CD4-positive, alpha-beta T cell treated with Interleukin-17A for 1 hour (primary cell): Measurements from ENCODE around the gene CNPY1.

Experiments
- DNase-seq: peaks from one replicate; pipeline ENCODE4 v3.0.0-alpha.2; 2020

The CNPY1 gene

DNA sequence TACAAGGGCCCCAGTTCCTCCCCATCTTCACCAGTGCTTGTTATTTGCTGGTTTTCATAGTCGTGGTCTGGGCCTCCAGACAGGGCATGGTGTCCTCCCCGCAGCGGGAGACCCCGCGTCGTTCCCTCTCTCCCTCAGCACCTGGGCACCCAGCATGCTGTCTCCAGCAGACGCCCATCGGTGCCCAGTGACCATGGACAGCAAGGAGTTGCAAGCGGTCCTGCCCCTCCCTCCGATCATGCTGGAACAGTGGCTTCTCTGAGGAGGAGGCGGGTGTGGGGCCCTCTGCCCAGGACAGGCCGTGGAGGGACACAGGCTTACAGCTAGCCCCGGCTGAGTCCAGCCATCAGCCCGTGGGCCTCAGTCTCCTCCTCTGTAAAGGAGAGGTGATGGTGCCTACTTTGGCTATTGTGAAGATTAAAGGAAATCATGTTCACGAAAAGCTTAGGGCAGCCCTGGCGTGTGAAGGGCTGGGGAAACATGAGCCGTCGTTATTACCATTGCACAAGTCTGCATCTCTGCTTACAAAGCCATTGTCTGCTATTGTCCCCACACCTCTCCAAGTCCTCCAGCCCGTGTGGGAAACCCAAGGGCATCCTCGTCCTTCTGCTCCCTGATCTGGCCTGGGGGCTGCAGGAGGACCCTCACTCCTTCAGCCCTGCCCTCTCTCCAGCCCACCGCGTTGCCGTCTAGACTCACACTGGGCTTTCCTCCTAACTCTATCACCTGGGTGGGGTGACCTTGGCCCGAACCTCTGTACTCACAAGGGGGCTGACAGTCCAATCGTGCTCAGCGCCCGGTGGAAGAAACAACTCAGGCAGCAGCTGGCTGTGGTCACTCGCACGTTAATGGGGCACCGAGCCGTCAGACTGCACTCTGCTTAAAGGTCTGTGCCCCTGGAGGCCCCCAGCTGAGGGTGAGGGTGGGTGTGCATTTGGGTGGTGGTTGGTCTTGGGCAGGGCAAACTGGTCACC lies 58.6 kb downstream of the CNPY1 start:
- no peak for DNase-seq

DNA sequence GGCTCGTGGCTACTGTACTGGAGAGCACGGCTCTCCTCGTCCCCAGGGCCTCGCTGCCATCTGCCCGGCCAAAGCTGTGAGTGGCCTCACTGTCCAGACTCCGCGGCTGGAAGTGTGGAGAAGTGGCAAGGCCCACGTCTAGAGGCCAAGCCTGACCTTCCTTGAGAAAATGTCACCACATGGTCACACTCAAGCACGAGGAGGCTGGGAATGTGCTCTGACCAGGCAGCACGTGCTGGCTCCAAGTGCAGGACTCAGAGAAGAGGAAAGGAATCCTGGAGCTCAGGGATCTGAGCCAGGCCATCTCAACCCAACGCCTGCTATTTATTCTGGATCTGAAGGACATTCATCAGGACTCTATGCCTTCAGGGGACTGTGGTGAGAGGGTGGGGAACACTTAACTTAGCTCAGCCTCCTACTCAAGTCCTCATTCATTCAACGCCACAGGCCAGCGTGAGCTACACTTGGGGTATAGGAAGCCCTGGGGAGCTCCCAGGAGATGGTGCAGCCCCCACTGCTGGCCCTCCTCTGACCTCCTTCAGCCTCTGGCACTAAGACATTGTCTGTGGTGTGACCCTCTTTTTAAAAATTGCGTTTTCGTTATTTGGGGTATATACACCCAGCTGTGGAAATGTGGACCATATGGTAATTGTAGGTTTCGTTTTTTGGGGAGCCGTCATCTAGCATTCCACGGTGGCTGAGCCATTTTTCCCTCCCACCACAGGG lies 59.4 kb downstream of the CNPY1 start:
- DNase-seq, result no peak

DNA sequence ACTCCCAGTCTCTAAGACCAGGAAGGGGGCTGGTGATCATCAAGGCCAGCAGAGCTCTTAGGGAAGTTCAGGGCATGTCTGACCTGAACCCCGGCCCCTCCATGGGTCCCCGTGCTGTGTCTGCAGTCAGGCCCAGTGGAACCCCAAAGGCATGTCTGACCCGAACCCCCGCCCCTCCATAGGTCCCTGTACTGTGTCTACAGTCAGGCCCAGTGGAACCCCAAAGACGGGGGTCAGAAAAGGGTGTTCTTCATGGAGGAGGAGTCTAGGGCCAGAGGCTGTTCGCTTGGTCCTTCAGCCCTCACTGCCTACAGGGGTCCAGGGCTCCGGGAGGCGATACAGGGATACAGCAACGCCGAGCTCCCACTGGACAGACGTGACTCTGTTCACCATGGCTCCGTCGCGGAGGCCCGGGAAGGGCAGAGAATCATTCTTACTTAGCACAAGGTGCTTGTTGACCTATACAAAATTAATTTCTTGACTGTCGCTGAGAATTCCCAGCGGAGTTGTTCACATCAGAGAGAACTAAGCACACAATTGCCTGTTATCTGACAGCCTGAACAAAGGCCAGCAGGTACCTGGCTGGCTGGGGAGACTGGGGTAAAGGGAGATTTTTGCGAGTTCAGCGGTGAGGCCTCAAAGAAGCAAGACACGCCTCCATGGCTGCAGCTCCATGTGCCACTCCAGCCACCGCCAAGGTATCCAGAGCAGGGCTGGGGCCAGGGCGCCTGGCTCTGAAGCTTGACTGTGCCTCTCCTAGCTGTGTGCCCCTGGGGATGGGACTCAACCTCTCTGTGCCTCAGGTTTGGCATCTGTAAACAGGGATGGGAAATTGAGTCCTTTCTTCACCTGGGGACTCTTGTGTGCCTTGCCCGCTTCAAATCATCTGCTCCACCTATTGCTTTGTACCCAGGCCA lies 61.6 kb downstream of the CNPY1 start:
- no peak for DNase-seq

DNA sequence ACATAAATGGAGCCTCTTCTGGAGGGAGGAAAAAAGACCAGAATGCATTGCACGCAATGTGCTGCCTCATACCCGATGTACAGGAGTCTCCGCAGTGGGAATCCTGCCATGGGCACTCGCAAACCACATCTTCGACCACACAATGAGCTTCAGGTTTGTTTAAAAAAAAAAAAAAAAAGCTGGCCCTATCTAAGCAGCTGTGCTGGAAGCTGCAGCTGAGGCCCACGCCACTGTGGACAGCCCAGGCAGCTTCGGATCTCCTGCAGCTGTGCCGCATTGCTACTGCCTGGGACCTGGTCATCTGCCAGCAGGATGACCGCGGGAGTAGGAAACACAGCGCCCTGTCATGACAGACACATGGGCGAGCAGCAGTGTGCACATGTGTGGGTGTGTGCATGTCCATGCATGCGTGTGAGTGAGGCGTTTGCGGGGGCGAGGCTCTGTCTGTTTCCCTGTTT lies 62.5 kb downstream of the CNPY1 start:
- DNase-seq, result no peak

DNA sequence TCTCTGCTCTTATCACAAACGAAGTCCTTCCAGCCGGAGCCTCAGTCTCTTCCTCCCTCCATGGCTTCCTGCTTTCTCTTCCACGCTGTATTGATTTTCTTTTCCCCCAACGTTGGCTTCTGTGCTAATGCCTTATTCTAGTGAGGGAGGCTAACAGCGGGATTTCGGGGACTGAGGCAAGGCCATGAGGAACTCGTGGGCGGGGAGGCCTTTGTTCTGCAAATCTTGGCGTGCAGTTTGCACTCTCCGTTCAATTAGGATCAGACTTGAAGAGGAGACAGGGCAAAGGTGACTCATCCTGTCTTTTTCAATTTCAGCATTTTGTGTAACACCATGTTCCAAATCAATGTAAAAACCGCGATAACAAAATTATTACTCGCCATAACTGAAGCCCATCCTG lies 63.1 kb downstream of the CNPY1 start:
- no peak for DNase-seq

DNA sequence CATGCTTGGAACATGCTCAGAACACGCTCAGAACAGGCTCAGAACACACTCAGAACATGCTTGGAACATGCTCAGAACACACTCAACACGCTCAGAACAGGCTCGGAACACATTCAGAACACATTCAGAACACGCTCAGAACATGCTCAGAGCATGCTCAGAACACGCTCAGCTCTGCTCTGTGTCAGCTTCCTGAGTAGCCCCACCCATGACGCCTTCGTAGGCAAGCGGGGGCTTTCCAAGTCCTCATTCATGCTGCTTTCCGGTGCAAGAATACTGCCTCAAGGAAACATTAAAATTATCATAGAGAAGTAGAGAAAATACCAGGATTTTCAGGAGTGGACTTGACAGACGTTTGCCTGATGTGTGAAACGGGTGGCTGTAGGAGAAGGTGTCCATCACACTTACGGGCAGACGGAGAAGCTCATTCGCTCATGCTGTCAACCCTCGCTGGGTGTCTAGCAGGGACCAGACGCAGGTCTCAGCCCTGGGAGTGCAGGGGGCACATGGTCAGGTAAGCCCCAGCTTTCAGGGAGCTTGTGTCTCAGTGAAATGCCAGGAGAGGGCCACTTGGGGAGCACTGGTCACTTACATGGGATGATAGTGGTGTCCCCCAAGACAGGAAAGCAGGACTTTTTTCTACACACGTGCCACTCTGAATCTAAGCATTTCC lies 63.7 kb downstream of the CNPY1 start:
- DNase-seq, result no peak

DNA sequence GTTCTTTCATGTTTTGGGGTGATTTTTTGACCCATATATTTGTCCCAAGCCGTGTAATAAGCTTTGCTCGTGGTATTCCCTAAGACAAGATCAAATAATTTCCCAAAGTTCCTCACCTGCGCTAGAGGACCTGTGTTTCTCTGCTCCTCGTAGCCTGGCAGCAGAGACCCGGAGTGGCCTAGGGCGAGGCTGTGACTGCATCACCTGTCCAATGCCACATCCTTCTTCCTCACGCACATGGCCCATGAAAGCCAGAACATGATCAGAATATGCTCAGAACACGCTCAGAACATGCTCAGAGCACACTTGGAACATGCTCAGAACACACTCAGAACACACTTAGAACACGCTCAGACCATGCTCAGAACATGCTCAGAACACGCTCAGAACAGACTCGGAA lies 64.6 kb downstream of the CNPY1 start:
- no peak for DNase-seq

DNA sequence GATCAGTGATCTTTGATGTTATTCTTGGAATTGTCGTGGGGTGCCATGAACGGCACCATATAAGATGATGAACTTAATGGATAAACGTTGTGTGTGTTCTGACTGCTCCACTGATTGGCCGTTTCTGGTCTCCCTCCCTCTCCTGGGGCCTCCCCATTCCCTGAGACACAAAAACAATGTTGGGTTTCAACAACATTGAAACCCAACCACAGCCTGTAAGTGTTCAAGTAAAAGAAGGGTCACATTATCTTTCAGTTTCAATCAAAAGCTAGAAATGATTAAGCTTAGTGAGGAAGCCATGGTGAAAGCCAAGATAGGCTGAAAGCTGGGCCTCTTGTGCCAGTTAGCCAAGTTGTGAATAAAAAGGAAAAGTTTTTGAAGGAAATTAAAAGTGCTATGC lies 68.9 kb downstream of the CNPY1 start:
- no peak for DNase-seq

DNA sequence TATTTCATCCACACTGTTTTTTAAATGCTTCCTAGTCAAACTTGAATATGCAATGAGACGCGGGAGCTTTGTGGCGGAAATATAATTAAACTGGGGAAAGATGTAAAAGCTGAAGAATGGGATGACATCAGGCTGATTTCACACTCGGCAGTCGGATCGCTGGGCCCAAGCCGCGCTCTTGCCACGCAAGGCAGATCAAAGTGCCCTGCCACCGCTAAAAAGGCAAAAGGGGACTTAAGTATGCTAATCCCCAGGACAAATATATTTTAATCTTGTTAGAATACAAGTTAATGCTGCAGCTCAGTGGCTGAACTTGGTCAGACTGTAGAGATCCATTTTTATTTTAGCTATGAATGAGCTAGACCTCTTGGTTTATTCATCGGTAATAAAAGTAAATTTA lies 74.6 kb downstream of the CNPY1 start:
- DNase-seq, result no peak

DNA sequence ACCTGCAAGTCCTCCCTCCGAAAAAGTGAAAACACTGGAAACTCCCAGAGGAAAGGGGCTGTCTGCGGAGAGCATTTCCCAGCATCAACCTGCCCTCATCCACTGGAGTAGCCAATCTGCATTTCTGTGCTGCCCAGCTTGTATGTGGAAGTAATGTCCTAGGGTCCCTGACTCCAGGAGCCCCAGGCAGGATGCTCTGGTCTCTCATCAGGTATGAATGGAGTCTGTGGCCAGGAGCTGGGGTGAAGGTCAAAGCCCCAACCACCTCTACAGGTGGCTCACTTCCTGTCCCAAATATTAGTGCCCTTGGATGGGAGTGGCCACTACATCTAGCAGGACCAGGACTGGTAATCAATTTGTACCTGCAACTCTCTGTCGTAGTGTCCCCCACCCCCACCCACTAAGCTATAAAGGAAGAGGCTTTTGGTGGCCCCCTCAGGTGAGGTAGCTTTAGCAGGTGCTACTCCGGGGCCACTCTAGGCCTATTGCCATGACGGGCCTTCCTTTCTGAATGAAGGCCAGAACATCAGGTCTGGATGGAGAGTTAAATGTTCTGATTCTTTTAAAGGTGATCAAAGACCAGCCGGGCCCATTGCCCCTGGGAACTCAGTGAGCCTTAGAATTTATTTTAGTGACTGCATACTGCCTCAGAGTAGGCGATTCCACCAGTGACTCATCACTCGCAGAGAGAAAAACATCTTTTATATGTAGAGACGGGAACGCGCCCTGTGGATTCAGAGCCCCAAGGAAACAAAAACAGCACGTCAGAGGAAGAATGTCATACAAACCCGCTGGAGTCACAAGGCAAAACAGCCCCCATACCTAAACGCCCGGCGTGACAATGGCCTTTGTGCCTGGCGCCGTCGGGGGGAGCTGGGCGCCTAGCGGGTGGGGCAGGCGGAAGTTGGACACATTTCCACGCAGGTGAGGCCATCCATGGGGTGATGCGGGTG lies 75.4 kb downstream of the CNPY1 start:
- DNase-seq, result no peak

DNA sequence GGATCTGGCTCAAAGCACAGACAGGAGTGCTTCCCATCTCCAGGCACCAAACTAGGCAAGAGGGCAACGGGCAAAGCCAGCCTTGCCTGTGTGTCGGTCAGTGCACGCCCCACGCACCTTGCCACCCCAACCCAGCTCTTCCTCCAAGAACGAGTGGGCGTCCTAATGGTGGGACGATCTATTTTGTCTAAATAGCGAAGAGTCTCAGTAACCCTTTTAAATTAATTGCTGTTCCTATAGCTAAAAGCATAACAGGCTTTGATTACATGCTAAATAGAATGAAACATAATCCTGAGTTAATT lies 76.2 kb downstream of the CNPY1 start:
- DNase-seq, result no peak

DNA sequence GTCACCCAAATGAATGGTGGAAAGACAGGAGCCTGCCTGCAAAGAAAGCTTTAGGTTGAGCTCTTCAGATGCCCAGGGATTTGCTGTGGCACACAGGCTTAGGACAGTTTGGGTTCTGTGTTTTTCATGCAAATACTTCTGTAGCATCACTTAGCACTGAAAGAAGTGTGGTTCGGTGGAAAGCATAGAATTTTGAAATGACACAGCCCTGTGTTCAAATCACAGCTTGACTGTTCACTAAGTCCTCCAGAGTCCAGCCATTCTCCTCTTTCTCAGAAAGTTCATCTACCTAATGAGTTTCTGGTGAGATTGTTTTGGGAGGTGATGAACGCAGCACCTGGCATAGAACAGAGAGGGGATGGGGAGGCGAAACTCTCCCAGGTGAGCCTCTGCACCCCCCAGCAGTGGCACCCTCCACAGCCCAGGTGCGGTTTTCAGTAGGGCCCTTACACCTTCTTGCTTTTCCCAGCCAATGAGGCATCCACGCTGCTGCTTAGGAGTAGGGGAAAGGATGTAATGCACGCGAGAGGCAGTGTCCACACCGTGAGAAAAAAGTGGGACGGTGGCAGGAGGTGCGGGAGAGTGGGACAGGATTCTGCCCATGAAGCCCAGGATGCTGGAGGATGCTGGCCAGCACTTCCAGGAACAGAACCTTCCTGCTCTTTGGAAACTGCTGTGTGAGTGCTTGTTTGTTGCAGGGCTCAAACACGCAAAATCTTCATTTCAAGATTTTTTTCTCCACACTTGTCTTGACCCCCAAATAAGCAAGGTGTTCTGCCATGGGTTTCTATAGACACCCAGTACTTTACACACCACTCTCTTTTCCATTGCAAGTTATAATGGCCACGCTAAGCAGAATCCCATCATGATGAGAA lies 76.8 kb downstream of the CNPY1 start:
- no peak for DNase-seq

DNA sequence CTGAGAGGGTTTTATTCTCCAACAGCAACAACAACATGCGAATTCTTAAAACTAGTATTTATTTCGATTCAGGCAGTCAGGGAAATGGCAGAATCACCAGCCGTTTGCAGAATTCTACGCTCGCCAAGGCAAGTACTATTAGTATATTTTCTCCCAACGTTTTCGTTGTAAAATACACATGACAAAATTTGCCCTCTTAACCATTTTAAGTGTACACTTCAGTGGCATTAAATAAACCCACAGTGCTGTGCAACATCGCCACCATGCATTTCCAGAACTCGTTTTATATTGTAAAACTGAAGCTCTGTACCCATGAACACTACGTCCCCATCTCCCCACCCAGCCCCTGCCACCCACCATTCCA lies 77.6 kb downstream of the CNPY1 start:
- DNase-seq, result no peak

DNA sequence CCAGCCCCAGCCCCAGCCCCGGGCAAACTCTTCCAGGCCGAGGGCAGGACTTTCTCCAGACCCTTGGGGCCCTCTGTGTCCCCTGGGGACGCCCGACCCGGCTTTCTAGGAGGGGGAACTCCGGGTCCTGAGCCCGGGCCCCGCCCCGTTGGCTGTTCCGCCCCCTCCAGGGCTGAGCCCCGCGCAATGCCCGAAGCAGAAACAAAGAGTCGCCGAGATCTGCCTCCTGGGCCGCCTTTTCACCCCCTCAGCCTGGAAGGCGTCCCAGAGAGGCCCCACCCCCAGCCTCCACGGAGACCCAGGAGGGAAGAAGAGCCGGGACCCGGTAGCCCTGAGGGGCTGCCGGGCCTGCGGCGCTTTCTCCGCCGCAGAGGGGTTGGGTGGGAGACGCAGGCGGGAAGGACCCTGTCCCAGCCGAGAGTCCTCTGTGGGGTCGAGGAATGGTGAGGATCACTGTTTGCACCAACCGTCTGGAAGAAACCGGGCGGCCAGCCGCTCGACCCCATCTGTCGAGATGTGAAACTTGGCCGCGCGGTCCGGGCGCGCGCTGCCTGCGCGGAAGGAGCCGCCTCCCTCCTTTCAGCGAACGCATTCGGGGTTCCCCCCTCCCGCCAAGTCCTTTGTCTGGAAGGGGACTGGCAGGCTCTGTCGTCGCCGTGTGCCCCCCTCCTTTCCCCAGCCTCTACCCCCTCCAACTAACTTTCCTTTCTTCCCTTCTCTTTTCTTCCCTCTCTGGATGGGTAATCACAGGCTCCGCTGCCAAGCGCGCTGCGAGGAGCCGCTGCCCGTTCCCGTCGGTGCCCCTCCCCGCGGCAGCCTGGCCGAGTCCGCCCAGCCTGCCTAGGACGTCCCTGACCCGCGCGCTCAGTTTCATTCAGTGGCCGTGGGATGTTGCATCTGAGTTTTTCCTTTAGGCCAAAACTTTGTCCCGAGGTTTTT lies 78.2 kb downstream of the CNPY1 start:
- DNase-seq, result no peak

DNA sequence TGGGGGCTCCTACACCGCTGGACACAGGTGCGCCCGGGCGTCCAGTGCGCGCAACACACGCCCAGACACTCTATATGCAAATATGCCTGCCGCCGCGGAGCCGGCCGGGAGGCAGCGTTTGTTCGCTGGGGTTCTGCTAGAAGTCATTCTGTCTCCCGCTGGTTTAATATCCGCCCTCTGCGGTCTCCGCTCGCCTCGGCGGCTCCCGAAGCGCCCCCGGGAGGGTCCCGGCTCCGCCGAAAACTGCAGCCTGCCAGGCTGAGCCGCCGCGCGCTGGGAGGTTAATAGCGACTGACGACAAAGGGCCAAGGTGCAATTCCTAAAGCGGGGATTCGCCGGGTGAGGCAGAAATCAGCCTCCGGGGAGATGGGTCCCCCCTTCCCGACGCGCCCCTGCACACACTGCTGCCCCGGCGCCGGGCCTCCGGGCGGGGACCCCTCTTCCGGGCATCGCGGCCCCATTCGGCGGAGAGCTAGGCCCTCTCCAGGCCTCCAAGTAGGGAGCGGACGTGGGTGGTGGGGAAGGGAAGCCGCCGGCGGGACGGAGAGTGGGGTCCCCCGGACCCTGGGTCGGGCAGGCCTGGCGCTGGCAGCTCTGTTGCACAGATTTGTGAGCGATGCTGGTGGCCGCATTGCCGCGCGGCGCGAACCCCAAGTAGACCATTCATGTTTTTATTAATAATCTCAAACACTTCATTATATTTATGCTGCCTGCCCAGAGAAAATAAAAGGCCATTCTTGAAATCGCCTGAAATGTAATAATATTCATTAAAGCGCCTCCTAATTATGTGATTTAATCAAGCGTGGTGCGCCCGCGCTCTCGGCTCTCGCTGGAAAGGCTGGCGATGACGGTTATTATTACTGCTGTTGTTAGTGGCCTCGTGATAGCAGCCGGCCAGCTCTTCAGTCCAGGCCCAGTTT lies 79.3 kb downstream of the CNPY1 start:
- DNase-seq, result no peak

DNA sequence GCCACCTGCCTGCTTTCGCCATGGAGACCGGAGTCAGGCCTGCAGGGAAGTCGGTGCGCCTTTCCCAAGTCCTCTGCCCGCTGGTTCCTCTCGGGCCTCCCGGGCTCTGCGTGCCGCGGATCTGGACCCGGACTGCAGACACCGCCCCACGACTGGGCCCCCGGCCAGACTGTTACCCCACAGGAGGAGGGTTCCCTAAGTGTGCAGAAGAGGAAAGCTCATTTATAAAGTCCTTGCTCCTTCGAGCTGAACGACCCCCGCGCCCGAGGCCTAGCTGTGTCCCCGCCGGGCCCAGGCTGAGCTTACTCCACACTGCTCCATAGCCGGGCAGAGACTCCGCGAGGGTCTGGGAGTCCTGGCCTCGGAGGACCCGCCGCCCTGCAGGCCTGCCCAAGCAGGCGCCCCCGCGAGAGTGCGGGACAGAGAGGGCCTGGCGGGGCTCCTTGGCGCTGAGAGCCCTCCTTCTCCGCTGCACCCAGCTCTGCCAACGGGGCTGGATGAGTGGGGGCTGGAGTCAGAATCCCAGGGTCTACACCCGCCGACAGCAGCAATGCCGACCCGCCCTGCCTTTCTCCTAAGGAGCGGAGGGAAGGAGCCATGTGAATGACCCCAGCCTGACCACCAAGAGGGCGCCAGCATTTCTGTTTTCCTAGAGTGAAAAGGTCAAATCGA lies 80.1 kb downstream of the CNPY1 start:
- no peak for DNase-seq

DNA sequence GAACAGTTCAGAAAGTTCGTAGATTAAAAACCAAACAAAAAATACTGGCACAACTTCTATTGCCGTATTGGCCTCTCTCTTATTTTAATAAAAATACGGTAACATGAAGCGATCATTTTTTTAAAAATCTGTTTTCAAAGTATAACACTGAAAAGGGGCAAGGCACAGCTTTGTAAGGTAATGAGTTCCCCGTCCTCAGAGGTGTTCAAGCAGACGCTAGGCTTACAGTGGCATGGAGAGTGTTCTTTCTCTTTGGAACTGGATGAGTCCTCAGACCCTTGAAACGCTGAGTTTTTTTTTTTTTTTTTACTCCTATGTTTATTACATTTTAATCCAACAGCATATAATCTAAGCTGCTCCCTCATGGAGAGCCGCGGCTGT lies 80.6 kb downstream of the CNPY1 start:
- DNase-seq, result no peak
